ENCODE results near the gene LTBP1. TPM values are rescaled to one million over a fixed set of nuclear protein-coding genes. Genes with fewer than 3 reads are reported as not detected.

LTBP1 gene
- total and polyA plus RNA-seq, 4 donors = 5.8 to 57.6 (median 10.2) TPM

DNA sequence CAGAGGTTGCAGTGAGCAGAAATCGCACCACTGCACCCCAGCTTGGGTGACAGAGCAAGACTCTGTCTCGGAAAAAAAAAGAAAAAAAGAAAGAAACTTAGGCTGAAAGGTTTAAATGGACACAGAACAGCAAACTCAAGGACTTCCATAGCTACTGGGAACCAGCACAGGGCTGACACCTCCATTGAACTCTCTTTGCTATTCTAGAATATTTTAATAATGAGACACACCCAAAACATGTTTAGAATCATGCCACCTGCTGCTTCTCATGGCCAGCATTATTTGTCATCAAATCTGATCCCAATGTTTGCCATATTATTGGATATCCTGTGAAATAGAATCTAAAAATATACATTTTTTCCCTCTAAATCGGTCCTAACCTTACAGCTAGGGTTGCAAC lies 42.7 kb upstream of the LTBP1 start:
- Histone ChIP-seq H3K9me3 (ENCODE audit: control insufficient read depth in 4 of 4, low read length in 3 of 4) (no peaks in the 10 kb centered on the region), H3K4me3 (ENCODE audit: low read depth in 1 of 3, low read length in 3 of 3) (no peak overlapping the region), H3K27me3 (ENCODE audit: control insufficient read depth in 4 of 4, insufficient read depth in 4 of 4, low read length in 3 of 4) (no peaks in the 10 kb centered on the region), H3K36me3 (ENCODE audit: control insufficient read depth in 4 of 4, insufficient read depth in 3 of 4, low read depth in 1 of 4, low read length in 3 of 4) (no peaks in the 10 kb centered on the region), H3K4me1 (ENCODE audit: control insufficient read depth in 4 of 4, insufficient read depth in 4 of 4, low read length in 3 of 4) (no peaks in the 10 kb centered on the region), H3K9ac (ENCODE audit: low read depth in 1 of 2, low read length in 2 of 2) (no peak overlapping the region), H3K27ac (ENCODE audit: low read depth in 1 of 2, low read length in 2 of 2) (no peak overlapping the region)
- WGBS = 87% methylated on average over 3 of the region's 3 CpGs
- no peak for TF ChIP-seq RAD21 (IDR thresholded peaks at IDR 0.05)
- TF ChIP-seq FOXA2 (IDR thresholded peaks at IDR 0.05) = no peak
- no peak for TF ChIP-seq HNF4G (IDR thresholded peaks at IDR 0.05)
- no peak for TF ChIP-seq HNF4A (conservative IDR thresholded peaks at IDR 0.05)
- TF ChIP-seq SP1 (IDR thresholded peaks at IDR 0.05) = no peak
- TF ChIP-seq JUND (IDR thresholded peaks at IDR 0.05) = no peak
- TF ChIP-seq FOXA1 (IDR thresholded peaks at IDR 0.05) = no peak
- no peak for TF ChIP-seq GABPA (IDR thresholded peaks at IDR 0.05 in 1 of 2, conservative IDR thresholded peaks at IDR 0.05 in 1 of 2)
- TF ChIP-seq, protein P1, sequence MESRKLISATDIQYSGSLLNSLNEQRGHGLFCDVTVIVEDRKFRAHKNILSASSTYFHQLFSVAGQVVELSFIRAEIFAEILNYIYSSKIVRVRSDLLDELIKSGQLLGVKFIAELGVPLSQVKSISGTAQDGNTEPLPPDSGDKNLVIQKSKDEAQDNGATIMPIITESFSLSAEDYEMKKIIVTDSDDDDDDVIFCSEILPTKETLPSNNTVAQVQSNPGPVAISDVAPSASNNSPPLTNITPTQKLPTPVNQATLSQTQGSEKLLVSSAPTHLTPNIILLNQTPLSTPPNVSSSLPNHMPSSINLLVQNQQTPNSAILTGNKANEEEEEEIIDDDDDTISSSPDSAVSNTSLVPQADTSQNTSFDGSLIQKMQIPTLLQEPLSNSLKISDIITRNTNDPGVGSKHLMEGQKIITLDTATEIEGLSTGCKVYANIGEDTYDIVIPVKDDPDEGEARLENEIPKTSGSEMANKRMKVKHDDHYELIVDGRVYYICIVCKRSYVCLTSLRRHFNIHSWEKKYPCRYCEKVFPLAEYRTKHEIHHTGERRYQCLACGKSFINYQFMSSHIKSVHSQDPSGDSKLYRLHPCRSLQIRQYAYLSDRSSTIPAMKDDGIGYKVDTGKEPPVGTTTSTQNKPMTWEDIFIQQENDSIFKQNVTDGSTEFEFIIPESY (IDR thresholded peaks at IDR 0.05) = no peak
- TF ChIP-seq YY1 (IDR thresholded peaks at IDR 0.05) = no peak
- TF ChIP-seq, protein P2, sequence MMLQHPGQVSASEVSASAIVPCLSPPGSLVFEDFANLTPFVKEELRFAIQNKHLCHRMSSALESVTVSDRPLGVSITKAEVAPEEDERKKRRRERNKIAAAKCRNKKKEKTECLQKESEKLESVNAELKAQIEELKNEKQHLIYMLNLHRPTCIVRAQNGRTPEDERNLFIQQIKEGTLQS (IDR thresholded peaks at IDR 0.05) = no peak
- TF ChIP-seq, protein P3, sequence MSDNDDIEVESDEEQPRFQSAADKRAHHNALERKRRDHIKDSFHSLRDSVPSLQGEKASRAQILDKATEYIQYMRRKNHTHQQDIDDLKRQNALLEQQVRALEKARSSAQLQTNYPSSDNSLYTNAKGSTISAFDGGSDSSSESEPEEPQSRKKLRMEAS (IDR thresholded peaks at IDR 0.05) = no peak
- TF ChIP-seq, protein P4, sequence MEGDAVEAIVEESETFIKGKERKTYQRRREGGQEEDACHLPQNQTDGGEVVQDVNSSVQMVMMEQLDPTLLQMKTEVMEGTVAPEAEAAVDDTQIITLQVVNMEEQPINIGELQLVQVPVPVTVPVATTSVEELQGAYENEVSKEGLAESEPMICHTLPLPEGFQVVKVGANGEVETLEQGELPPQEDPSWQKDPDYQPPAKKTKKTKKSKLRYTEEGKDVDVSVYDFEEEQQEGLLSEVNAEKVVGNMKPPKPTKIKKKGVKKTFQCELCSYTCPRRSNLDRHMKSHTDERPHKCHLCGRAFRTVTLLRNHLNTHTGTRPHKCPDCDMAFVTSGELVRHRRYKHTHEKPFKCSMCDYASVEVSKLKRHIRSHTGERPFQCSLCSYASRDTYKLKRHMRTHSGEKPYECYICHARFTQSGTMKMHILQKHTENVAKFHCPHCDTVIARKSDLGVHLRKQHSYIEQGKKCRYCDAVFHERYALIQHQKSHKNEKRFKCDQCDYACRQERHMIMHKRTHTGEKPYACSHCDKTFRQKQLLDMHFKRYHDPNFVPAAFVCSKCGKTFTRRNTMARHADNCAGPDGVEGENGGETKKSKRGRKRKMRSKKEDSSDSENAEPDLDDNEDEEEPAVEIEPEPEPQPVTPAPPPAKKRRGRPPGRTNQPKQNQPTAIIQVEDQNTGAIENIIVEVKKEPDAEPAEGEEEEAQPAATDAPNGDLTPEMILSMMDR (IDR thresholded peaks at IDR 0.05; ENCODE audit: low read depth, low read length, missing input control) = no peak
- DNase-seq (ENCODE audit: low spot score) = no peak

DNA sequence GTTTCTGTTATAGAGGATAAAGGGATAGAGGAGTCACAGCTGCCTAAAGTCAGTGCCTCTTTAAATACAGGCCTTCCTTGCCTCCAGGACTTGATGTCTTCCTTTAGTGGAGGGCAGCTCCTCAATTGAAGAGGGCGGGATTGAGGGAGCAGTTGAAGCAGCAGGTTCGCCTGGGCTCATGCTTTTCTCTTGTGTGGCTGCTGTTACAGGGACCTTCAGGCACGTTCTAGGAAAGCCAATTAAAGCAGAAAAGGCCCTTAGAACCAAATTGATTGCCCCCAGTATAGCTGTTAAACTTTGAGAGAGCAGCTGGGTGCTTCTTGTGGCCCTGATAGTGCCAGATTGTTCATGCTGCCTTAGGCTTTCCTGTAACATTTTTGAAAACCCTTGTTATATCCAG lies 42.0 kb upstream of the LTBP1 start:
- no peak overlapping the region for H3K4me3 ChIP-seq (ENCODE audit: low read depth in 1 of 3, low read length in 3 of 3)
- no peak overlapping the region for H3K27ac ChIP-seq (ENCODE audit: low read depth in 1 of 2, low read length in 2 of 2)
- H3K9me3 ChIP-seq (ENCODE audit: control insufficient read depth in 4 of 4, low read length in 3 of 4) = no peaks in the 10 kb centered on the region
- TF ChIP-seq, protein P4 (IDR thresholded peaks at IDR 0.05; ENCODE audit: low read depth, low read length, missing input control) = no peak
- TF ChIP-seq RXRA (IDR thresholded peaks at IDR 0.05) (no peak), NR2F2 (IDR thresholded peaks at IDR 0.05) (no peak), EGR1 (IDR thresholded peaks at IDR 0.05; ENCODE audit: low read depth in 2 of 2) (no peak), GABPA (IDR thresholded peaks at IDR 0.05 in 1 of 2, conservative IDR thresholded peaks at IDR 0.05 in 1 of 2) (no peak), SP1 (IDR thresholded peaks at IDR 0.05) (no peak), FOXA1 (IDR thresholded peaks at IDR 0.05) (no peak), FOXA2 (IDR thresholded peaks at IDR 0.05) (no peak), HNF4G (IDR thresholded peaks at IDR 0.05) (no peak), YY1 (IDR thresholded peaks at IDR 0.05) (no peak), JUND (IDR thresholded peaks at IDR 0.05) (no peak), RAD21 (IDR thresholded peaks at IDR 0.05) (no peak)
- TF ChIP-seq, protein P2 (IDR thresholded peaks at IDR 0.05) = no peak
- TF ChIP-seq, protein P3 (IDR thresholded peaks at IDR 0.05) = no peak
- TF ChIP-seq, protein P1 (IDR thresholded peaks at IDR 0.05) = no peak
- no peaks in the 10 kb centered on the region for H3K36me3 ChIP-seq (ENCODE audit: control insufficient read depth in 4 of 4, insufficient read depth in 3 of 4, low read depth in 1 of 4, low read length in 3 of 4)
- no peak overlapping the region for H3K9ac ChIP-seq (ENCODE audit: low read depth in 1 of 2, low read length in 2 of 2)
- WGBS = 82% methylated on average over 3 of the region's 3 CpGs
- no peaks in the 10 kb centered on the region for H3K4me1 ChIP-seq (ENCODE audit: control insufficient read depth in 4 of 4, insufficient read depth in 4 of 4, low read length in 3 of 4)
- H3K27me3 ChIP-seq (ENCODE audit: control insufficient read depth in 4 of 4, insufficient read depth in 4 of 4, low read length in 3 of 4) = no peaks in the 10 kb centered on the region
- no peak for DNase-seq (ENCODE audit: low spot score)

Data from liver (tissue), 9 donors.